ENCODE data around the gene GSTP1.

GSTP1 gene

DNA sequence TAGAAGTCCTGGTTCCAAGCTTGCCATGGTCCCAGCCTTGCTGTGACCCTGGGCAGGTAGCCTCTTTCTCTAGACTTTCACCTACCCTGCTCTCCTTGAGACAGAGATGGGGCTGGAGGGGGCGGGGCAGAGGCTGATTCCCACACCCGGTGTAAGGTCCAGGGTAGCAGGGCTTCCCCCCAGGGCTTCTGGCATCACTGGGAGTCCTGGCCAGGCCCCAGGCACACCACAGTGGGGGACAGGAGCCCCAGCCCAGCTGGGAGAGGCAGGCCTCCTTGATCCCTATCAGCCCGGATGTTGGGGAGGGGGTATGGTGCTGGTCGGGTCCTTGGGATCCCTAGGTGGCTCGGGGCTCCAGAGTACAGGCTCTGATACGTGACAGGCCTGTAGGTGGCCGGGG, 47.8 kb downstream of the GSTP1 start:
- DNase-seq (ENCODE audit: low spot score): no peak

DNA sequence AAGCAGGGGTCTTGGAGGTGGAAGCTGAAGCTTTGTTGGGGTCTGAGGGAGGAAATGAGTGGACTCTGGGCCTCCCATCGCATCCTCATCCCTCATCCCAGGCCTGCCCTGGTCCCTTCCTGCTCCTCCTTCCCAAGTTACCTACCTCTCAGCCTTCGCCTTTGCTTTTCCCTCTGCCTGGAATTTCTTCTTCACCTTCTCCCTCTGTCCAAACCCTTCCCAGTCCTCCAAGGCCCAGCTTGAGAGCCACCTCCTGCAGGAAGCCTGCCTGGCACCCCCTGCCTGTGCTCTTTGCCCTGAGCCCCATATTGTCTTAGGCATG, 48.2 kb downstream of the GSTP1 start:
- no peak for DNase-seq (ENCODE audit: low spot score)

DNA sequence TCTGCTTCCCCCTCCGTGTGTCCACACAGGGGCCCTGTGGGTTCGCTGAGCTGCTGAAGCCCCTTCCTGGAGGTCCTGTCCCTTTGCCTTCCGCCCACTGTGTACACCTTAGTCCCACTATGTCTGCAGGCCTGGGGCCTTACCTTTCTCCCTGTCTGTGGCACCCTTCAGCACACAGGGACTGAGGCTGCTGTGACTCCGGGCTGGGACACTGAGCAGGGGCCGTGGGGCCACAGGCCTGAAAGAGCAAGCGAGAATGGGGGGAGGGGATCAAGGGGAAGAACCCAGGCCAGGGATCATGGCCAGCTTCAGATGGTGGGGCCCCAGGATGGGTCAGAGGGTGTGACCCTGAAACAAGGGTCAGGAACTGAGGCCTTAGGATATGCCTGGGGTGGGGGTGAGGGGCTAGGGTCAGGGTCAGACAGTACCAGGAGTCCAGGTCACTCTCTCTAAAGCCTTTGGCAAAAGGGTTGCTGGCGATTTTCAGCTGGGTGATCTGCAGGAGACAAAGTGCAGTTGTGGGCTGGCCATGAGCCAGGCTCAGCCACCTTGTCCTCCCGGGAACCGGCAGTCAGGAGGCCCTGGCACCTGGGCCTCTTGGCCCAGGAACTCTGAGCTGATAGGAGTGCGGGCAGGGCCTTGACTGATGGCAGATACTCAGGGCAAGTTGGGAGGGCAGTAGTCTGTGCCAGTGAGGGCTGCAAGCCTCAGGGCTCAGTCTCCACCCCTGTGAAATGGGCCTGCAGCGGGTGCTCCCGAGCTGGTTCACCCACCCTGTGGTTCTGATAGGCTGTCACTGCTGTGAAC, 48.8 kb downstream of the GSTP1 start:
- no peak for DNase-seq (ENCODE audit: low spot score)

DNA sequence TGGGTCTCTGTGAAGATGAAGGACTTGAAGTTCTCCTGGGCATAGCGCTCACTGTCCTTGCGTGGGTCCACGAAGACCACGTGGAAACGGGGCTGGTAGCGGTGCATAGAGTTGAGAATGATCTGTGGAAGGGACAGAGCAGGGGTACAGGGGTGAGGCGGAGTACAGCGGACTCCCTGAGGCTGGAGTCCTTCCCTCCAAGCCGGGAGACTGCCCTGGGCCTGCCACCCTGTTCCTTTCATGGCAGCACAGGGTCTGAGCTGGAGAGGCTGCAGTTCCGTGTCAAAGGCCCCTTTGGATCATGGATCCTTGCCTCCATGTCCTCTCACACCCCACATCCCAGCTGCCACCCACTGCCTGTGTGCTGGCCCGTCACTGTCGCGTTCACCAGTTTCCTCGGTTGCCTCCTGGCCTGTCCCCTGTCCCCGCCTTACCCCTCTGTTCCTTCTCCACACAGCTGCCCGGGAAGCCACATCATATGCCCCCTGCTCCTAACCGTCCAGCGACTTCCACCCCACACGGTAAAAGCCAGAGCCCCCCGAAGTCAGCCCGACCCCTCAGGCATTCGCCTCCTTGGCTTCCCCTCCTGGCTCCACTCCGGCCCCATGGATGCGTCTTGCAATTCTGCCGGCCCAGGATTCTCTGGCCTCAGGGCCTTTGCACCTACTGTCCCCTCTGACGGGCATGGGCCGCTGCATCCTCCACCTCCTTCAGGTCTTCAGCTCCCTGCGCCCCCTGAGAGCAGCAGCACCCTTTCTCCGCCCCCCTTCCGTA, 49.6 kb downstream of the GSTP1 start:
- no peak for DNase-seq (ENCODE audit: low spot score)

DNA sequence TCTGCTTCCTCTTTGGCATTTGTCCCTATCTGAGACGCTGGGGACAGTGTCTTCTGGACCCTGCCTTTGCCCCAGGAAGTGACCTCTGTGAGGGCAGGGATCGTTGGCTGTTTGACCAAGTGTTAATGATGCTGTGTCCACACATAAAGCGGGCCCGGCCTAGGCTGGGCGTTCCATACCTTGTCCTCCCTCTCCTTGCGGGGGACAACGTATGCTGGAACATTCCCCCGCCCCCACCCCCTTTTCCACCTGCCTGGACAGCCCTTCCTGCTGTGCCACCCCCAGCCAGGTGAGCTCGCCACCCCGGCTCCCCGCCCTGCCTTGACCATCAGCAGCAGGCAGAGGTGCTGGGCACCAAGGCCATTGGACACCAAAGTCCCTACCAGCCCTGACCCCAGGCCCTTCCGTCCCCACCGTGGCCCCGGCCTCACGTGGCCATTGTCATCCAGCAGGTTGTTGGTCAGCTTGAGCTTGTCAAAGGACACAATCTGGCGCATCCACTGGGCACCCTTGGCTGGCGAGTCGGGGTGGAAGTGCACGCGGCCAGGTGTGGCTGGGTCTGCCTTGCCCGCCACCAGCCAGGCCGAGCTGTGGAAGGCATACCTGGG, 50.2 kb downstream of the GSTP1 start:
- no peak for DNase-seq (ENCODE audit: low spot score)

DNA sequence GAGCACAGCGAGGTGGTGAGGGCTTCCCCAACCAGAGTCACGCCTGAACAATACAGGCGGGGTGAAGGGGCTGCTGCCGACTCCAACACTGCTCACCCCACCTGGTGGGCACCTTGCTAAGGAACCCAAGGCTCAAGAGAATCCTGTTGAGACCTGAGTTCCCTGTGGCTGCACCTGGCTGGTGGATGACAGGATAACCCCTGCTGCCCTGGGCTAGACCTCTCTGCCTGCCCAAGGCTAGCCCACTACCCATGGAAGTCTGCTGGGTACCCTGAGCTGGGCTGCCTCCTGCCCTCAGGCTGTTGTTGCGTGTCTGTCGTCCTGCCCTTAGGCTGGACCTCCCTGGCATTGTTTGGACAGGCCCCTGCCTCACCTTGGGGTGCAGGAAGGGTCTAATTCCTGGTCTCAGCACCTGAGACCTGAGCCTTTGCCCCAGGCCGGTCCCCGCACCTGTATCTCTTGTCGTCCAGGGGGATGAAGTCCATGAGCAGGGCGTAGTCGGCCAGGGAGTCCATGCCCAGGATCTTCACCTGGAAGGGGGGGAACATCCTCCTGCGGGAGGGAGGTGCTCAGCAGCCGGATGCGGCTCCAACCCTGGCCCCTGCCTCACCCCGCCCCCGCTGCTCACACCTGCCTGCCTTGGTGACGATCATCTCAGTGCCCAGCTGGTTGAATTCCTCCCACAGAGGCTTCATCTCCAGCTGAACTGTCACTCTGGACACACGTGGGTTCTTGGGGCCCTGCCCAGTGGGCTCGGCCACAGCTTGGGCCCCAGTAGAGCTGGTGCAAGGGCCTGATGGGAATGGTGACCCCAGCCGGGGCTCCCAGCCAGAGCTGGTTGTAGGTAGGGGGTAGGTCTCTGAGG, 51.0 kb downstream of the GSTP1 start:
- DNase-seq (ENCODE audit: low spot score): no peak

DNA sequence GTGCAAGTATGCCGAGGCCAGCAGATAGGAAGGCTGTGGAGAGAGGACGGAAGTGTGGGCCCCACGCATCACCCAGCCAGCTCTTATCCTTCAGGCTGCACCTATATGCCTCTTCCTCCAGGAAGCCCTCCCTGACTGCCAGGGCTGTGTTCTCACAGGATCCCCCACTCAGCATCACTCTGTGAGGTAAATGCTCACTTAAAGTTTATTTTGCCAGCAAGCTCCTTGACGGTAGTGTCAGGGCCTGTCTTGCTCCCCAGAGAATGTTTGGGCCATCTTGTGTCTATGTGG, 51.6 kb downstream of the GSTP1 start:
- no peak for DNase-seq (ENCODE audit: low spot score)
